Endodermal cell (in vitro differentiated cells): Measurements from ENCODE around the gene PPP1R14D. TPM values are rescaled to one million over a fixed set of nuclear protein-coding genes. Genes with fewer than 3 reads are reported as not detected.

Source experiments
- DNase-seq: peaks from one replicate; pipeline ENCODE4 v3.0.0-alpha.2; 2017
- H3K27ac ChIP-seq: 2 replicates; pipeline ENCODE4 v1.5.1; 2013; ENCODE audit warnings: mild to moderate bottlenecking, low read depth, low read length, moderate library complexity
- H3K27me3 ChIP-seq: 2 replicates; pipeline ENCODE4 v1.6.1; 2013; ENCODE audit warnings: mild to moderate bottlenecking, low read length, moderate library complexity; ENCODE audit not compliant: insufficient read depth, control insufficient read depth, poor library complexity, severe bottlenecking
- H3K36me3 ChIP-seq: 2 replicates; pipeline ENCODE4 v1.7.0; 2013; ENCODE audit warnings: mild to moderate bottlenecking, low read length, moderate library complexity; ENCODE audit not compliant: control insufficient read depth, insufficient read depth
- H3K4me1 ChIP-seq: one replicate; pipeline ENCODE4 v1.7.0; 2013; ENCODE audit warnings: low read length; ENCODE audit not compliant: control insufficient read depth, insufficient read depth
- H3K4me3 ChIP-seq: 2 replicates; pipeline ENCODE4 v1.5.1; 2013; ENCODE audit warnings: mild to moderate bottlenecking, low read length, moderate library complexity
- H3K9ac ChIP-seq: 2 replicates; pipeline ENCODE4 v1.6.1; 2013; ENCODE audit warnings: mild to moderate bottlenecking, low read length, moderate library complexity; ENCODE audit not compliant: poor library complexity, severe bottlenecking; ENCODE audit errors: extremely low read depth
- H3K9me3 ChIP-seq: 2 replicates; pipeline ENCODE4 v1.6.1; 2013; ENCODE audit warnings: mild to moderate bottlenecking, low read length, moderate library complexity; ENCODE audit not compliant: control insufficient read depth
- H3K27ac Mint-ChIP-seq: 2 replicates; pipeline ENCODE4 v1.8.0; 2020; ENCODE audit warnings: mixed read lengths
- H3K27me3 Mint-ChIP-seq: 2 replicates; pipeline ENCODE4 v1.8.0; 2021; ENCODE audit warnings: mild to moderate bottlenecking, mixed read lengths; ENCODE audit not compliant: insufficient read depth
- H3K36me3 Mint-ChIP-seq: 2 replicates; pipeline ENCODE4 v1.8.0; 2020; ENCODE audit warnings: low read depth, mixed read lengths
- H3K4me1 Mint-ChIP-seq: 2 replicates; pipeline ENCODE4 v1.8.0; 2020; ENCODE audit warnings: mixed read lengths
- H3K4me3 Mint-ChIP-seq: 2 replicates; pipeline ENCODE4 v1.8.0; 2020; ENCODE audit warnings: mild to moderate bottlenecking, moderate library complexity, mixed read lengths
- H3K9me3 Mint-ChIP-seq: 2 replicates; pipeline ENCODE4 v1.8.0; 2020; ENCODE audit warnings: mild to moderate bottlenecking, mixed read lengths
- CTCF ChIP-seq: fragments of 200-600 bp; sonication (generic); conservative IDR thresholded peaks from 2 replicates; pipeline ENCODE4 v1.5.0; 2021; ENCODE audit warnings: antibody characterized with exemption, mild to moderate bottlenecking
- WGBS, 2 experiments: methylation state at CpG; one replicate each; pipeline versions ENCODE4 v1.1.5 to v1.1.7; 2013; ENCODE audit warnings: missing lambda C conversion rate in 2 of 2, mixed read lengths in 1 of 2; ENCODE audit not compliant: insufficient coverage in 1 of 2, insufficient read length in 1 of 2; 5-methylcytosine and 5-hydroxymethylcytosine counted together
- total RNA-seq, 2 donors: library from RNA; stranded (reverse); fragmentation: NEBNext Ultra II Directional in 1 of 2; extraction: Animal tissue kit (Norgen Biotek cat#: 25700) in 1 of 2; gene quantifications; 2 replicates in 1 of 2; 3 replicates in 1 of 2; pipeline ENCODE4 v1.2.1, GENCODE V29; 2021

The PPP1R14D gene
- total RNA-seq, 2 donors from 2014 or later = not detected

- no peaks in the 10 kb centered on the region for H3K27me3 ChIP-seq
- Mint-ChIP-seq H3K27ac (peak overlapping the region; percentile 55), H3K4me1 (no peaks in the 10 kb centered on the region), H3K36me3 (peaks cover 41% of the 10 kb centered on the region), H3K27me3 (no peaks in the 10 kb centered on the region), H3K4me3 (no peak overlapping the region), H3K9me3 (no peaks in the 10 kb centered on the region)
- no peak overlapping the region for H3K9ac ChIP-seq
- no peak for TF ChIP-seq CTCF
- DNase-seq = no peak
- peaks cover 27% of the 10 kb centered on the region for H3K36me3 ChIP-seq
- H3K9me3 ChIP-seq = no peaks in the 10 kb centered on the region
- no peaks in the 10 kb centered on the region for H3K4me1 ChIP-seq
- 92 to 96% methylated on average over 9 to 10 of the region's 10 CpGs for WGBS, 2 experiments
- H3K27ac ChIP-seq = no peak overlapping the region
- no peak overlapping the region for H3K4me3 ChIP-seq
Observed at GRCh38 chr15:40775007-40775406, 53.5 kb downstream of the PPP1R14D start.

GRCh38 chr15:40773902-40774301 lies 54.6 kb downstream of the PPP1R14D start:
- no peaks in the 10 kb centered on the region for H3K9me3 Mint-ChIP-seq
- Histone ChIP-seq H3K27me3 (no peaks in the 10 kb centered on the region), H3K27ac (no peak overlapping the region), H3K4me1 (no peaks in the 10 kb centered on the region), H3K36me3 (peaks cover 23% of the 10 kb centered on the region), H3K9ac (no peak overlapping the region), H3K4me3 (no peak overlapping the region), H3K9me3 (no peaks in the 10 kb centered on the region)
- no peaks in the 10 kb centered on the region for H3K4me1 Mint-ChIP-seq
- no peak for DNase-seq
- WGBS, 2 experiments = 96 to 100% methylated on average over 2 to 6 of the region's 6 CpGs
- H3K4me3 Mint-ChIP-seq = no peak overlapping the region
- no peaks in the 10 kb centered on the region for H3K27me3 Mint-ChIP-seq
- no peak overlapping the region for H3K27ac Mint-ChIP-seq
- TF ChIP-seq CTCF = no peak
- H3K36me3 Mint-ChIP-seq = peaks cover 35% of the 10 kb centered on the region

- Mint-ChIP-seq H3K9me3 (no peaks in the 10 kb centered on the region), H3K27me3 (no peaks in the 10 kb centered on the region)
- TF ChIP-seq CTCF = no peak
Observed at GRCh38 chr15:40773496-40773895, 55.0 kb downstream of the PPP1R14D start.

More at GRCh38 chr15:40773496-40773895, 55.0 kb downstream of the PPP1R14D start:
- Histone ChIP-seq H3K27me3 (no peaks in the 10 kb centered on the region), H3K4me3 (no peak overlapping the region), H3K36me3 (peaks cover 22% of the 10 kb centered on the region), H3K27ac (no peak overlapping the region), H3K4me1 (no peaks in the 10 kb centered on the region), H3K9me3 (no peaks in the 10 kb centered on the region), H3K9ac (no peak overlapping the region)
- Mint-ChIP-seq H3K36me3 (peaks cover 34% of the 10 kb centered on the region), H3K27ac (peak overlapping the region; percentile 22), H3K4me1 (no peaks in the 10 kb centered on the region), H3K4me3 (no peak overlapping the region)
- 94 to 96% methylated on average over 5 to 8 of the region's 8 CpGs for WGBS, 2 experiments
- DNase-seq = no peak
